AG09319 (cell line): ENCODE measurements around the gene SLC19A3.

ENCODE experiments used
- DNase-seq: peaks from one replicate; pipeline ENCODE4 v3.0.0-alpha.2; 2010; ENCODE audit warnings: low read depth; ENCODE audit errors: extremely low read depth
- TF ChIP-seq, protein P1 (sequence below): IDR thresholded peaks from 2 replicates; pipeline ENCODE4 v1.5.1; 2011; ENCODE audit warnings: low read depth, mild to moderate bottlenecking, inconsistent platforms, low read length, moderate library complexity

Gene SLC19A3

DNA sequence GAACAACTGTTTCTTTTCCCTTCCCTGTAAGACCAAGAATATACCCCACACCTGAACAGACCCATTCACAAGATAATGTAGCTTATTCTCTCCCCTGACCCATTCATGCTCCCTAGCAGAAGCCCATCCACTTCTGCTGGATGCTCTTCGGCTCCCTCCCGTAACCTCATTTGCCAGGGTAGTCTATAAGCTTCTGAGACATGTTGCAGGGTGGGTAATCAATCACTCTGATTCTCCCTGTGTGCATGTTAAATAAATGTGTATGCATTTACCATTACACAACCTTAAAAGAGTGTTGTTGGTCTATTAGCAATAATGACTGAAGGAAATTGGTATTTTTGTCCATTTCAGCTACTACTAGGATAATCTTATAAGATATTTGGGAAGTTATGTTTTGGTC lies 1.3 kb downstream of the SLC19A3 start:
- no peak for DNase-seq
- TF ChIP-seq, protein P1, sequence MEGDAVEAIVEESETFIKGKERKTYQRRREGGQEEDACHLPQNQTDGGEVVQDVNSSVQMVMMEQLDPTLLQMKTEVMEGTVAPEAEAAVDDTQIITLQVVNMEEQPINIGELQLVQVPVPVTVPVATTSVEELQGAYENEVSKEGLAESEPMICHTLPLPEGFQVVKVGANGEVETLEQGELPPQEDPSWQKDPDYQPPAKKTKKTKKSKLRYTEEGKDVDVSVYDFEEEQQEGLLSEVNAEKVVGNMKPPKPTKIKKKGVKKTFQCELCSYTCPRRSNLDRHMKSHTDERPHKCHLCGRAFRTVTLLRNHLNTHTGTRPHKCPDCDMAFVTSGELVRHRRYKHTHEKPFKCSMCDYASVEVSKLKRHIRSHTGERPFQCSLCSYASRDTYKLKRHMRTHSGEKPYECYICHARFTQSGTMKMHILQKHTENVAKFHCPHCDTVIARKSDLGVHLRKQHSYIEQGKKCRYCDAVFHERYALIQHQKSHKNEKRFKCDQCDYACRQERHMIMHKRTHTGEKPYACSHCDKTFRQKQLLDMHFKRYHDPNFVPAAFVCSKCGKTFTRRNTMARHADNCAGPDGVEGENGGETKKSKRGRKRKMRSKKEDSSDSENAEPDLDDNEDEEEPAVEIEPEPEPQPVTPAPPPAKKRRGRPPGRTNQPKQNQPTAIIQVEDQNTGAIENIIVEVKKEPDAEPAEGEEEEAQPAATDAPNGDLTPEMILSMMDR = no peak

DNA sequence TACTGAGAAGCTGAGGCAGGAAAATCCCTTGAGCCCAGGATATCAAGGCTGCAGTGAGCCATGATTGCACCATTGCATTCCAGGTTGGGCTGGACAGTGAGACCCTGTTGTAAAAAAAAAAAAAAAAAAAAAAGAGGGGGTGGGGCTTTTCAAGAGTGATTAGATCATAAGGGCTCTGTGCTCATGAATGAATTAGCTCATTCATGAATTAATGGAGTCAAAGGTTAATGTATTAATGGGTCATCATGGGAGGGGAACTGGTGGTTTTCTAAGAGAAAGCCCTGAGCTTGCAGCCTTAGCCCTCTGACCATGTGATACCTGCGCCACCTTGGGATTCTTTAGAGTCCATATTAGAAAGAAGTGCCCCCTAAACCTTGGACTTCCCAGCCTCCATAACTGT lies 4.5 kb downstream of the SLC19A3 start:
- TF ChIP-seq, protein P1 = no peak
- no peak for DNase-seq

DNA sequence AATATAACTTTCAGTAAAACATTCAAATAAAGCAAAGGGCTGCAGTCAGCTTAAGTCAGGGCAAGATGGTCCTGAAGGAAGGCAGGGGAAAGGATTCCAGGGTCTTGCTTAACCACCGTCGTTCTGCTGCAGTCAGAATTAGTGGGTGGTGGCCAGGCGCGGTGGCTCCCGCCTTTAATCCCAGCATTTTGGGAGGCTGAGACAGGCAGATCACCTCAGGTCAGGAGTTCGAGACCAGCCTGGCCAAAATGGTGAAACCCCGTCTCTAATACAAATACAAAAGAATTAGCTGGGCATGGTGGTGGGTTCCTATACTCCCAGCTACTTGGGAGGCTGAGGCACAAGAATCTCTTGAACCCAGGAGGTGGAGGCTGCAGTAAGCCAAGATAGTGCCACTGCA lies 6.8 kb downstream of the SLC19A3 start:
- no peak for DNase-seq
- TF ChIP-seq, protein P1 = no peak

DNA sequence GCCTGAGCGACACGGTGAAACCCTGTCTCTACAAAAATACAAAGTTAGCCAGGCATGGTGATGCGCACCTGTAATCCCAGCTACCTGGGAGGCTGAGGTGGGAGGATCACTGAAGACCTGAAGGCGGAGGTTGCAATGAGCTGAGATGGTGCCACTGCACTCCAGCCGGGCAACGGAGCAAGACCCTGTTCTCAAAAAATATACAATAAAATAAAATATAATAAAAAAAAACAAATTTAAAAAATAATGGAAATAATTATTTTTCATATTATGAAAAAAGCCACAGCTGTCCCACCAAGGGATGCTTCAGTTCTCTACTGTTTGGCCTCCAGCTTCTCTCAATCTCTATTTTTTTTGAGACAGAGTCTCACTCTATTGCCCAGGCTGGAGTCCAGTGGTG lies 10.4 kb downstream of the SLC19A3 start:
- no peak for DNase-seq

DNA sequence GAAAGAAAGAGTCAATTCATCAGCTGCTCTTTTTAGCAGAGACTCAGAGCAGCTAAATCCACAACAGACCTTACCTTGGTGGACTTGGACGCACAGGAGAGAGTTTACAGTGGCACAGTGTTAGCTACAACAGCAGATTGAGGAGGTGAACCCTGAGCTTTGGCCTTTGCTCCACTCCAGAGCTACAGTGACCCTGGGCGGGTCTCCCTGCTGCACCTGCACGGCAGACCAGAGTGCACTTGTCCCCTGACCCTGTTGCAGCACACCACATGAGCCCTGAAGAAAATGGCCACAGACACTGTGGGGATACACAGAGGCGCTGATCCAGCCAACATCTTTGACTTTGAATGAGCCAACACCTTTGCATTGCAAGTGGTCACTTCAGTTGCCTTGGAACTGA lies 11.0 kb downstream of the SLC19A3 start:
- TF ChIP-seq, protein P1 = no peak

More for the DNA sequence above, 10.4 kb downstream of the SLC19A3 start:
- TF ChIP-seq, protein P1 = no peak

DNA sequence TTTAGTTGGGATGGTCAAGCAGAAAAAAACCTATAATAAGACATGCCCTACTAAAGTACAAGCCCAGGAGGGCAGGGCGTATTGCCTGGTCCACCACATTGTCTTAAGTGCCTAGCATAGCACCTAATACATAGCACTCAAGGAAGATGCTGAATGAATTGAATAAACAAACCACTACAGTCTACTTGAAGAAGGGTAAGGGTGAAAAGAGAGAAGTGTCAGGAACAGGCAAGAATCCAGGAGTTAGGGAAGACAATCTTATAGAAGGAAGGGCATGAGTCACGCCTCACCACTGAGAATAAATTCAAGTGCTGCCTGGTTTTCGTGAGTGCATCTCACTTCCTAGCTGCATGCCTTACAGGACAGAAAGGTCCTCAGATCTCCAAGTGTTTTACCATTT lies 13.9 kb downstream of the SLC19A3 start:
- TF ChIP-seq, protein P1 = no peak
- no peak for DNase-seq

More for the DNA sequence above, 11.0 kb downstream of the SLC19A3 start:
- DNase-seq = no peak

DNA sequence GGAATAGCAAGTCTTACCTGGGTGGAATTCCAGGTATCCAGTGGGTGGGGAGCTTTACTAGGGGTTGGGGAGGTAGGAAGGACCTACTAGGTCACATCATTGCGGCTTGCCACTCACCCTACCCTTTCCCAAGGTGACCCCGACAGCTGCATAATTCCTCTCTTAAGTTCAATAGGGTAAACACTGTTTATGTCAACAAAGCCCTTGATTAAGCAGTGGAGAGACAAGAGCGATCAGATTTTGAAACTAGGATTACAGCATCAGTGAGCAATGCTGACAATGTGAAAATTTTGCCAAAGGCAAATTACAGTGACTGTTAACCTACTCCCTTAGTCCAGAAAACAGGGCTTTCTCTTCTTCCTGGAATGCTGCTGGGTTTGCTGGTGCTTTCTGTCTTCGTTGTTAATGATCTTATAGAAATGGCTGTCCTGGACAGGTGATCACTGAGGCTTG lies 14.5 kb downstream of the SLC19A3 start:
- TF ChIP-seq, protein P1 = no peak
- peak; percentile 14 for DNase-seq
